Upper lobe of right lung (tissue), 1 donor: ENCODE measurements around the gene CHST15. TPM values are rescaled to one million over a fixed set of nuclear protein-coding genes. Genes with fewer than 3 reads are reported as not detected.

Source experiments
- ATAC-seq: fragments of 200-7000 bp; cut with Tn5 transposase; one replicate; pipeline ENCODE4 v1.9.1; 2020; ENCODE audit warnings: mild to moderate bottlenecking, moderate library complexity
- DNase-seq: peaks from one replicate; pipeline ENCODE4 v3.0.0-alpha.2; 2020
- H3K27ac ChIP-seq: fragments of 200-600 bp; one replicate; pipeline ENCODE4 v1.8.0; 2022
- H3K27me3 ChIP-seq: fragments of 200-600 bp; one replicate; pipeline ENCODE4 v1.8.0; 2022; ENCODE audit warnings: mild to moderate bottlenecking
- H3K36me3 ChIP-seq: fragments of 200-600 bp; one replicate; pipeline ENCODE4 v1.8.0; 2022
- H3K4me1 ChIP-seq: fragments of 200-600 bp; one replicate; pipeline ENCODE4 v1.8.0; 2022
- H3K4me3 ChIP-seq: fragments of 200-600 bp; one replicate; pipeline ENCODE4 v1.8.0; 2022; ENCODE audit warnings: mild to moderate bottlenecking
- H3K9me3 ChIP-seq: fragments of 200-600 bp; one replicate; pipeline ENCODE4 v1.8.0; 2022
- intact Hi-C: fragments of 100-400 bp; cut with DNase I; formaldehyde crosslinking; loops from one replicate; pipeline ENCODE4 v1.11.0; 2022
- total RNA-seq: library from RNA; stranded (reverse); fragmentation: NEBNext Ultra II Directional; extraction: Animal tissue kit (Norgen Biotek cat#: 25700); gene quantifications from one replicate; pipeline ENCODE4 v1.2.1, GENCODE V29; 2021
- TF ChIP-seq, protein P1 (sequence below): fragments of 200-600 bp; IDR thresholded peaks from one replicate; pipeline ENCODE4 v1.8.0; 2022; ENCODE audit warnings: antibody characterized with exemption
- donor health status: DM: no; HTN: yes; CAD: no; lungs with severe emphysema.

CHST15 gene
- total RNA-seq, 1 donor from 2014 or later = 49.2 TPM

DNA sequence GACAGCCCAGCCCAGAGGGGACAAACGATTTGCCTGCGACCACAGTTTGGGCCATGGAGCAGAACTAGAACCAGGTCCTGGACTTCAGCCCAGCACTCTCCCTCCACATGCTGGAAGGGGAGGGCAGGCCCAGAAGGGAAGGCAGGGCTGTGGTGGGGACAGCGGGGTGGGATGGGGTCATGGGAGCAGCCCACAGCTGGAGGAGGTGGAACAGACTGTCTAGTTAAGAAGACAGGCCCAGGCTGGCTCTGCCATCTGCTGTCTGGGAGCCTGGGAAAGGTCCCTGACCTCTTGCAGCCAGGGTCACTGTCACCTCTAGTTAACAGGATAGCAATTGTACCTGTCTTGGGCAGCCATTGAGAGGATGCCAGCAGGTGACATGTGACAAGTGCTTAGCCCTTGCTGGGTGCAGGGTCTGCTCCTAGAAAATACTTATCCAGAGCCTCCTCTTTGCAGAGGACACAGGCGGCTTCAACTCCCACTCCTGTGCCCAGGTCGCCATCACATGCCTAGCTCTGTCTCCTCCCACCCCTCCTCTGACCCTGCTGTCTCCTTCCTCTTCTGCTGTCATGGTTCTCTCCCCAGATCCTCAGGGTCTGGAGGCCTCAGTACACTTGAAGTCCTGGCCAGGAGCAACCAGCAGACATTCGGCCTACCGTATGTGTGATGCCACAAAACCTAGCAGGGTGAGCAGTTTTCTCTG is 37.0 kb upstream of the CHST15 start:
- Histone ChIP-seq H3K9me3 (no peaks in the 10 kb centered on the region), H3K27me3 (no peaks in the 10 kb centered on the region), H3K27ac (no peak overlapping the region), H3K4me1 (peaks cover 7% of the 10 kb centered on the region), H3K4me3 (no peak overlapping the region), H3K36me3 (no peaks in the 10 kb centered on the region)
- no peak for DNase-seq
- peak; percentile 33 for ATAC-seq
- TF ChIP-seq, protein P1, sequence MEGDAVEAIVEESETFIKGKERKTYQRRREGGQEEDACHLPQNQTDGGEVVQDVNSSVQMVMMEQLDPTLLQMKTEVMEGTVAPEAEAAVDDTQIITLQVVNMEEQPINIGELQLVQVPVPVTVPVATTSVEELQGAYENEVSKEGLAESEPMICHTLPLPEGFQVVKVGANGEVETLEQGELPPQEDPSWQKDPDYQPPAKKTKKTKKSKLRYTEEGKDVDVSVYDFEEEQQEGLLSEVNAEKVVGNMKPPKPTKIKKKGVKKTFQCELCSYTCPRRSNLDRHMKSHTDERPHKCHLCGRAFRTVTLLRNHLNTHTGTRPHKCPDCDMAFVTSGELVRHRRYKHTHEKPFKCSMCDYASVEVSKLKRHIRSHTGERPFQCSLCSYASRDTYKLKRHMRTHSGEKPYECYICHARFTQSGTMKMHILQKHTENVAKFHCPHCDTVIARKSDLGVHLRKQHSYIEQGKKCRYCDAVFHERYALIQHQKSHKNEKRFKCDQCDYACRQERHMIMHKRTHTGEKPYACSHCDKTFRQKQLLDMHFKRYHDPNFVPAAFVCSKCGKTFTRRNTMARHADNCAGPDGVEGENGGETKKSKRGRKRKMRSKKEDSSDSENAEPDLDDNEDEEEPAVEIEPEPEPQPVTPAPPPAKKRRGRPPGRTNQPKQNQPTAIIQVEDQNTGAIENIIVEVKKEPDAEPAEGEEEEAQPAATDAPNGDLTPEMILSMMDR = no peak
- intact Hi-C loops = no loop called here

DNA sequence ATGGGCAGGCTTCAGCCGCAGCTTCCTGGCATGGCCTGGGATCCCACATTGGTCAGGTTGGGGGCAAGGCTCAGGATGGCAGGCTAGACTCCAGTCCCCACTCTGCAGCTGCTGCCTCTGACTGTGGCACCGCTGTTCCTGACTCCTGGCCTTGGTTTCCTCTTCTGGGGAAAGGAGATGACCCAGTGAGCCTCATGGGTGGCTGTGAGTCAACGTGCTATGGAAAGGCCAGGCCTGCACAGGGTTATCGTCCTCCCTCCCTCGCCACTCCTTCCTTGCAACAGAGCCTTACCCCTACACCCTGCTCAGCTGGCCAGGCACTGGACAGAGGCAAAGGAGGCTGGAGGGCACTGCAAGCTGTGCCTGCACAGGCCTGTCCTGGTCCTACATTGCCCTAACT is 36.1 kb upstream of the CHST15 start:
- peak; percentile 48 for ATAC-seq
- TF ChIP-seq, protein P1 = no peak
- no peak for DNase-seq
- H3K27ac ChIP-seq = no peak overlapping the region
- H3K4me3 ChIP-seq = no peak overlapping the region
- H3K36me3 ChIP-seq = no peaks in the 10 kb centered on the region
- H3K27me3 ChIP-seq = no peaks in the 10 kb centered on the region
- intact Hi-C loops = no loop called here
- H3K4me1 ChIP-seq = peaks cover 7% of the 10 kb centered on the region
- H3K9me3 ChIP-seq = no peaks in the 10 kb centered on the region

DNA sequence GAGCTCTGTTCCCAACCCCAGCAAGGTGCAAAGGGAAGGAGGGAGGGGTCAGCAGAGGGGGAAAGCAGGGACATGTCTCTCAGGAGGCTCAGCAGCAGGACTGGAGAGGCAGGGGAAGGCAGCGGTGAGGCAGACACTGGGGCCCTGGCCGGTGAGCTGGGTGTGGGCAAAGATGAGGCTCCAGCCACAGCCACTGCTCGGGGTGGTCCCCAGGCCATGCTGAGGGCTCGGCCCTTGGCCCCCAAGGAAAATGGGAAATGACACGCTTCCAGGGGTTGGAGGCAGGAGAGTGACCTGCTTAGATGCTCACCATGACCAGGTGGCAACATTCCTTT is 35.4 kb upstream of the CHST15 start:
- Histone ChIP-seq H3K27me3 (no peaks in the 10 kb centered on the region), H3K4me3 (no peak overlapping the region), H3K4me1 (peaks cover 7% of the 10 kb centered on the region), H3K9me3 (no peaks in the 10 kb centered on the region), H3K27ac (no peak overlapping the region), H3K36me3 (no peaks in the 10 kb centered on the region)
- ATAC-seq (no peak), DNase-seq (no peak)
- TF ChIP-seq, protein P1 = no peak
- intact Hi-C loops = no loop called here

DNA sequence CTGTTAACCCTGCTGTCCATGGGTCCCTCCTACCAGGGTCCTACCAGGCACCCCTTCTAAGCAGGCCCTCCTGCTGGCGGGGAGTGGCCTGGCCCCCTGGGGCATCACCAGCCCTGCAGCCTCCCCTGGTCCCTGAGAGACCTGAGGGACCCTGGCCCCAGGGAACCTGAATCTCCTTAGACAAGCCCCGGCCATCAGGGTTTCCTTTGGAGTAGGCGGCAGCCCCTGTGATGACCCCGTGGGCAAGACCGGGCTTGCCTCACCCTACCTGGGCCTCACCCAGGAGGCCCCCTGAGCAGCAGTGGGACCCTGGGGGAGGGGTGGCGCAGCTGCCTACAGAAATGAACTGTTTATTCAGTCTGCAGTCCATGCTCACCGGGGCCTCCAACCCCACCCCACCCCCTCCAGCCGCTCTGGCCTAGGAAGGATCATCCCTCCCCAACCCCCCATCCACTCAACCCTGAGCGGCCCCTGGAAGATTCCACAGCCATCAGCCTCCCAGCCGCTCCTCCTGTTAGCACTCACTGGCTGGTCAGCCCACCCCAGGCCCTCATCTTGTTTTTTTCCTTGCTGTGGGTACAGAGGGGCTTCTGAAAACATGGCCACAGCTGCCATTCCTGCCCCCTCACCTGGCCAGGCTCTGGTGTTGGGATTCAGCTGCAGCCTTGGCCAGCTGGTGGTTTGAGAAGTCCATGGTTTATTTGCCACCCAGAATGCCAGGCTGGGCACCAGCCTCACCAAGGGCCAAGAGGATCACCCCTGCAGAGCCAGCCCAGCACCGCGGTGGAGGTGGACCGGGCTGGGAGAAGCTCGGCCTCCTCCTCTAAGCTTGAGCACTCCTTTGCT is 34.8 kb upstream of the CHST15 start:
- Histone ChIP-seq H3K4me1 (peaks cover 7% of the 10 kb centered on the region), H3K27ac (no peak overlapping the region), H3K4me3 (no peak overlapping the region), H3K9me3 (no peaks in the 10 kb centered on the region), H3K27me3 (no peaks in the 10 kb centered on the region), H3K36me3 (no peaks in the 10 kb centered on the region)
- intact Hi-C loops = no loop called here
- DNase-seq (no peak), ATAC-seq (no peak)
- TF ChIP-seq, protein P1 = no peak

DNA sequence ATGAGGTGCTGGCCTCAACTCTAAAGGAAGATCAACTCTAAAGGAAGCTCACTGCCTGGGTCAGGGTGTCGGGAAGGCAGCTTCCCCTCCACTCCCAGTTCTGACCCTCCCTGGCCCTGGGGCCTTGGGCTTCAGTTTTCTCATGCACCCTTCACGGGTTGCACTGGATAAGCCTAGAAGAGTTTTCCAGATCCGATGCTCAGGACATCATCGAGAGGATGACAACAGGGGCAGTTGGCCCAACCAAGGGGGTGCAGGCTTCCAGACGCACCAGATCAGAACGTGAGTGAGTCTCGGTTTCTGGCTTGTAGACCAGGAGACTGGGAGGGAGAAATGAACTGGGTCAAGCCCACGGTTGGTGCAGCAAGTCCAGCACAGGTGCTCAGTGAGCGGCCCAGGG is 34.2 kb upstream of the CHST15 start:
- no peak for DNase-seq
- Histone ChIP-seq H3K4me1 (peaks cover 7% of the 10 kb centered on the region), H3K36me3 (no peaks in the 10 kb centered on the region), H3K27ac (no peak overlapping the region), H3K27me3 (no peaks in the 10 kb centered on the region), H3K9me3 (no peaks in the 10 kb centered on the region), H3K4me3 (no peak overlapping the region)
- TF ChIP-seq, protein P1 = no peak
- ATAC-seq = no peak
- intact Hi-C loops = no loop called here
